Measurements from ENCODE around the gene DHCR7. TPM values are rescaled to one million over a fixed set of nuclear protein-coding genes. Genes with fewer than 3 reads are reported as not detected.

The DHCR7 gene
- total RNA-seq, 1 donor from 2014 or later, result 208 TPM

GRCh38 chr11:71482216-71482615 lies 34.0 kb upstream of the DHCR7 start:
- H3K36me3 Mint-ChIP-seq (ENCODE audit: low read depth), result peaks cover 33% of the 10 kb centered on the region
- DNase-seq (ENCODE audit: low read depth, low spot score), result no peak
- no peaks in the 10 kb centered on the region for H3K27me3 Mint-ChIP-seq (ENCODE audit: low read depth)
- no peak for TF ChIP-seq CTCF (conservative IDR thresholded peaks at IDR 0.05)
- no peak overlapping the region for H3K27ac Mint-ChIP-seq (ENCODE audit: unreplicated experiment)
- H3K4me3 Mint-ChIP-seq, result no peak overlapping the region
- peaks cover 4% of the 10 kb centered on the region for H3K4me1 Mint-ChIP-seq
- peaks cover 5% of the 10 kb centered on the region for H3K9me3 Mint-ChIP-seq

GRCh38 chr11:71481101-71481960 lies 33.1 kb upstream of the DHCR7 start:
- no peak for TF ChIP-seq CTCF (conservative IDR thresholded peaks at IDR 0.05)
- H3K4me1 Mint-ChIP-seq, result peaks cover 4% of the 10 kb centered on the region
- no peaks in the 10 kb centered on the region for H3K27me3 Mint-ChIP-seq (ENCODE audit: low read depth)
- no peak overlapping the region for H3K4me3 Mint-ChIP-seq
- peaks cover 28% of the 10 kb centered on the region for H3K36me3 Mint-ChIP-seq (ENCODE audit: low read depth)
- DNase-seq (ENCODE audit: low read depth, low spot score), result no peak
- no peak overlapping the region for H3K27ac Mint-ChIP-seq (ENCODE audit: unreplicated experiment)
- H3K9me3 Mint-ChIP-seq, result peaks cover 2% of the 10 kb centered on the region

DNA sequence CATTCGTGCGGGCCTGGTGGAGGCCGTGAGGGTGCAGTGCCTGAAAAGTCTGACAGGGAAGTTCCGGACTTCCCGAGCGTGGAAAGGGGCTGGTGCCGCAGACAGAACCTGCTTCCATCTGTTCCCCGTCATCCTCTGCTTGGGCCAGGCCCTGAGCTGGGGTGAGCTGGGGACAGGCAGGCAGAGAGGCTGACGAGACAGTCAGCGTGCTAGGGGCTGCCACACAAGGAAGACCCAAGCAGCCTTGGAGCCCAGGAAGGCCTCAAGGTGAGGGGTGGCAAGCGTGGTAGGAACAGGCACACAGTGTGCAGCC lies 30.3 kb upstream of the DHCR7 start:
- Mint-ChIP-seq H3K36me3 (ENCODE audit: low read depth) (peaks cover 7% of the 10 kb centered on the region), H3K9me3 (no peaks in the 10 kb centered on the region), H3K4me1 (peaks cover 4% of the 10 kb centered on the region), H3K27ac (ENCODE audit: unreplicated experiment) (no peak overlapping the region), H3K4me3 (no peak overlapping the region), H3K27me3 (ENCODE audit: low read depth) (no peaks in the 10 kb centered on the region)
- no peak for DNase-seq (ENCODE audit: low read depth, low spot score)
- no peak for TF ChIP-seq CTCF (conservative IDR thresholded peaks at IDR 0.05)

GRCh38 chr11:71477641-71478527 lies 29.7 kb upstream of the DHCR7 start:
- H3K36me3 Mint-ChIP-seq (ENCODE audit: low read depth), result peaks cover 4% of the 10 kb centered on the region
- TF ChIP-seq CTCF (conservative IDR thresholded peaks at IDR 0.05), result no peak
- H3K27me3 Mint-ChIP-seq (ENCODE audit: low read depth), result no peaks in the 10 kb centered on the region
- H3K9me3 Mint-ChIP-seq, result no peaks in the 10 kb centered on the region
- peaks cover 4% of the 10 kb centered on the region for H3K4me1 Mint-ChIP-seq
- H3K27ac Mint-ChIP-seq (ENCODE audit: unreplicated experiment), result no peak overlapping the region
- DNase-seq (ENCODE audit: low read depth, low spot score), result no peak
- H3K4me3 Mint-ChIP-seq, result no peak overlapping the region

- Mint-ChIP-seq H3K27me3 (ENCODE audit: low read depth) (no peaks in the 10 kb centered on the region), H3K27ac (ENCODE audit: unreplicated experiment) (no peak overlapping the region), H3K9me3 (no peaks in the 10 kb centered on the region), H3K4me1 (peaks cover 4% of the 10 kb centered on the region), H3K36me3 (ENCODE audit: low read depth) (peaks cover 4% of the 10 kb centered on the region), H3K4me3 (no peak overlapping the region)
- TF ChIP-seq CTCF (conservative IDR thresholded peaks at IDR 0.05), result no peak
- no peak for DNase-seq (ENCODE audit: low read depth, low spot score)
Measured at GRCh38 chr11:71476926-71477640, 28.9 kb upstream of the DHCR7 start.
